Neural progenitor cell (in vitro differentiated cells): ENCODE data around the gene ZNF408. TPM values are rescaled to one million over a fixed set of nuclear protein-coding genes. Genes with fewer than 3 reads are reported as not detected.

ENCODE experiments used
- DNase-seq: peaks from one replicate; pipeline ENCODE4 v3.0.0-alpha.2; 2016; ENCODE audit warnings: low spot score
- H2AFZ ChIP-seq: fragments of 200-600 bp; sonication (generic); replicated peaks from 2 replicates; pipeline ENCODE4 v1.6.1; 2016; ENCODE audit warnings: antibody characterized with exemption
- H3F3A ChIP-seq: fragments of 200-600 bp; sonication (generic); 2 replicates; pipeline ENCODE4 v1.6.1; 2016; ENCODE audit warnings: antibody characterized with exemption, low read depth
- H3K27ac ChIP-seq: fragments of 200-600 bp; sonication (generic); 2 replicates; pipeline ENCODE4 v1.5.1; 2016; ENCODE audit warnings: mild to moderate bottlenecking
- H3K27me3 ChIP-seq: fragments of 200-600 bp; sonication (generic); 2 replicates; pipeline ENCODE4 v1.6.1; 2016; ENCODE audit warnings: mild to moderate bottlenecking, moderate library complexity
- H3K36me3 ChIP-seq: fragments of 200-600 bp; sonication (generic); 2 replicates; pipeline ENCODE4 v1.5.1; 2016
- H3K4me1 ChIP-seq: fragments of 200-600 bp; sonication (generic); 2 replicates; pipeline ENCODE4 v1.6.1; 2016; ENCODE audit warnings: mixed run types
- H3K4me2 ChIP-seq: fragments of 200-600 bp; sonication (generic); 2 replicates; pipeline ENCODE4 v1.6.1; 2016
- H3K4me3 ChIP-seq: fragments of 200-600 bp; sonication (generic); 2 replicates; pipeline ENCODE4 v1.5.1; 2016
- H3K79me2 ChIP-seq: fragments of 200-600 bp; sonication (generic); 2 replicates; pipeline ENCODE4 v1.6.1; 2016; ENCODE audit warnings: low read depth
- H3K9ac ChIP-seq: fragments of 200-600 bp; sonication (generic); 2 replicates; pipeline ENCODE4 v1.6.1; 2016
- H3K9me3 ChIP-seq: fragments of 200-600 bp; sonication (generic); 2 replicates; pipeline ENCODE4 v1.5.1; 2016; ENCODE audit warnings: low read depth
- H4K20me1 ChIP-seq: fragments of 200-600 bp; sonication (generic); 2 replicates; pipeline ENCODE4 v1.6.1; 2016; ENCODE audit warnings: low read depth
- H3K27ac Mint-ChIP-seq: 3 replicates; pipeline ENCODE4 v1.8.0; 2021; ENCODE audit warnings: mixed read lengths
- H3K27me3 Mint-ChIP-seq: 2 replicates; pipeline ENCODE4 v1.8.0; 2022; ENCODE audit warnings: low read depth, mild to moderate bottlenecking, inconsistent platforms, moderate library complexity, mixed read lengths; ENCODE audit not compliant: insufficient read depth
- H3K36me3 Mint-ChIP-seq: 3 replicates; pipeline ENCODE4 v1.8.0; 2021; ENCODE audit warnings: mixed read lengths
- H3K4me1 Mint-ChIP-seq: 3 replicates; pipeline ENCODE4 v1.8.0; 2021; ENCODE audit warnings: mixed read lengths
- H3K4me3 Mint-ChIP-seq: 3 replicates; pipeline ENCODE4 v1.8.0; 2021; ENCODE audit warnings: mild to moderate bottlenecking, moderate library complexity, mixed read lengths
- H3K9me3 Mint-ChIP-seq: 3 replicates; pipeline ENCODE4 v1.8.0; 2020; ENCODE audit warnings: mixed read lengths
- EZH2 ChIP-seq: fragments of 200-600 bp; sonication (generic); IDR thresholded peaks from 2 replicates; pipeline ENCODE4 v1.6.1; 2017; ENCODE audit warnings: antibody characterized with exemption, mild to moderate bottlenecking, moderate library complexity
- EZH2phosphoT487 ChIP-seq: fragments of 200-600 bp; sonication (generic); IDR thresholded peaks from 2 replicates; pipeline ENCODE4 v1.6.1; 2017; ENCODE audit warnings: antibody characterized with exemption
- total RNA-seq: library from RNA; depleted of rRNA; stranded (reverse); fragments of >200 nt; gene quantifications from 2 replicates; pipeline ENCODE4 v1.2.3, GENCODE V29; 2015; ENCODE audit warnings: low replicate concordance
- TF ChIP-seq, protein P1 (sequence below): fragments of 200-600 bp; sonication (generic); IDR thresholded peaks from 2 replicates; pipeline ENCODE4 v1.5.1; 2017; ENCODE audit warnings: antibody characterized with exemption, mild to moderate bottlenecking

The ZNF408 gene
- total RNA-seq, 1 donor from 2014 or later: 2.8 TPM

DNA sequence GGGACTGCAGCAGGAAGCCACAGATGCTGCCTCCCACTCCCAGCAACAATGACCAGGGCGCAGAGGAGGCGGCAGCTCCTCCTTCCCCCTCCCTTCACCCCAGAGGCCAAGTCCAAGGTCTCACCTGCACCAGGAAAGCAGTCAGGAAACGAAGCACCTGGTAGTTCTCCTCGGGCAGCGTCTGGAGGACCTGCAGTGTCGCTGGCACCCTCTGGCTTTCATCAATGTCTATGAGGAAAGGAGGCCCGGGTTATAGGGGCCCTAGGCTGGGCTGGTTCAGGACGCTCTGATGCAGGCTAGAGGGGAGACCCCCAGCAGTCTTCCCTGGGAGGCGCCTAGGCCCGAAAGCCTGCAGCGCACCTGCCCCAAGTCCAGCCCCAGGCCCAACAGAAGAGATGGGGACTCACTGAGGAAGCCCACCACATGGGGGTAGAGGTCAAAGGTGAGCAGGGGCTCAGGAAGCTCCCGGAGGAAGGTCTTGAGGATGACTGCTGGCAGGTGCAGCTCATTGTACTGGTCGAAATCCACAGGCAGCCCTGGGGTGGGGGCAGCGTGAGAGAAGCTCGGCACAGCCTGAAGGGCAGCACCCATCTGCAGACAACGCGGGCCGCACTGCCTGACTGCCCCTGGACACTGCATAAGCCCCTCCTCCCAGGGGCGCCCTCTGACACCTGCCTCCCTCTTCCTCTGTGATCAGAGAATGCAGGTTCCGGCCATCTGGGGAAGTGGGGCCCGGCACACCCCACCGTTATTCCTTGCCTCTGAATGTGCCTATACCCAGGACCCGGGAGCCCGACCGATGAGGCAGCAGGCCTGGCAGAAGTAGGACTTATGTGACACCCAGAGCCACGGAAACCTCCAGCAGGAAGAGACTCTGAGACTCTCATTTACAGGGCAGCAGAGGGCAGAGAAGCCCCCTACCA, 21.3 kb upstream of the ZNF408 start:
- no peak overlapping the region for H3K4me3 Mint-ChIP-seq
- no peaks in the 10 kb centered on the region for H3K9me3 Mint-ChIP-seq
- H3K27ac Mint-ChIP-seq: no peak overlapping the region
- peaks cover 3% of the 10 kb centered on the region for H3K27me3 Mint-ChIP-seq
- H3K4me1 ChIP-seq: peaks cover 6% of the 10 kb centered on the region
- peaks cover 5% of the 10 kb centered on the region for H3K4me1 Mint-ChIP-seq
- peaks cover 8% of the 10 kb centered on the region for H3F3A ChIP-seq
- no peaks in the 10 kb centered on the region for H3K9me3 ChIP-seq
- no peaks in the 10 kb centered on the region for H3K36me3 ChIP-seq
- H3K36me3 Mint-ChIP-seq: peaks cover 4% of the 10 kb centered on the region
- no peak overlapping the region for H3K4me2 ChIP-seq
- H2AFZ ChIP-seq: no peak overlapping the region
- no peaks in the 10 kb centered on the region for H4K20me1 ChIP-seq
- no peaks in the 10 kb centered on the region for H3K79me2 ChIP-seq
- no peak overlapping the region for H3K4me3 ChIP-seq
- no peak for DNase-seq
- TF ChIP-seq EZH2phosphoT487 (no peak), EZH2 (no peak)
- TF ChIP-seq, protein P1, sequence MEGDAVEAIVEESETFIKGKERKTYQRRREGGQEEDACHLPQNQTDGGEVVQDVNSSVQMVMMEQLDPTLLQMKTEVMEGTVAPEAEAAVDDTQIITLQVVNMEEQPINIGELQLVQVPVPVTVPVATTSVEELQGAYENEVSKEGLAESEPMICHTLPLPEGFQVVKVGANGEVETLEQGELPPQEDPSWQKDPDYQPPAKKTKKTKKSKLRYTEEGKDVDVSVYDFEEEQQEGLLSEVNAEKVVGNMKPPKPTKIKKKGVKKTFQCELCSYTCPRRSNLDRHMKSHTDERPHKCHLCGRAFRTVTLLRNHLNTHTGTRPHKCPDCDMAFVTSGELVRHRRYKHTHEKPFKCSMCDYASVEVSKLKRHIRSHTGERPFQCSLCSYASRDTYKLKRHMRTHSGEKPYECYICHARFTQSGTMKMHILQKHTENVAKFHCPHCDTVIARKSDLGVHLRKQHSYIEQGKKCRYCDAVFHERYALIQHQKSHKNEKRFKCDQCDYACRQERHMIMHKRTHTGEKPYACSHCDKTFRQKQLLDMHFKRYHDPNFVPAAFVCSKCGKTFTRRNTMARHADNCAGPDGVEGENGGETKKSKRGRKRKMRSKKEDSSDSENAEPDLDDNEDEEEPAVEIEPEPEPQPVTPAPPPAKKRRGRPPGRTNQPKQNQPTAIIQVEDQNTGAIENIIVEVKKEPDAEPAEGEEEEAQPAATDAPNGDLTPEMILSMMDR: no peak
- no peak overlapping the region for H3K9ac ChIP-seq
- no peak overlapping the region for H3K27ac ChIP-seq
- no peaks in the 10 kb centered on the region for H3K27me3 ChIP-seq

DNA sequence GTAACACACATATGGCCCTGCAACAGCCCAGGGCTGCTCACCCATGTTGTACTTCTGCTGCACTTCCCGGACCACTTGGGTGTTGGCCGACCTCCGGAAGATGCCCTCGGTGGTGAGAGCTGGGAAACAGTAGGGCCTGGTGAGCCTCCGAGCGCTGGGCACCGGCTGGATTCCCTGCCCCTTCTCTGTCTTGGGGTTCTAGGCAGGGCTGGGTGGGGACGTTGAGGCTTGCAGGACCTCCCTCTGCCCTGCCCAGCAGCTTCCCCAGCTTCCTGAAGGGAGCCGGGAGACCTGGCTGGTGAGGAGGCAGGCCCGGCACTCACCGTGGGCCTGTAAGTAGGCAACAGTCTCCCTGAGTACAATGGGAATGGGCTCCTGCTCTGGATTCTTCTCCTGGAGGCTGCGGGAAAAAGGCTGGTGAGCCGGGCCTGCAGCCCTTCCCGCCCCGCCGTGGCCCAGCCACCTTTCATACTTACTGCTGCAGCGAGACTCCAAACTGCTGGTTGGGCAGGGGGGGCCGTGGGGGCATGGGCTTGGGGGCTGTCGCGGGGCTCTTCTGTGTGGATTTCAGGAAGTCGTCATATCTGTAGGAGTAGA, 20.6 kb upstream of the ZNF408 start:
- H3K4me1 Mint-ChIP-seq: no peaks in the 10 kb centered on the region
- TF ChIP-seq EZH2phosphoT487 (no peak), EZH2 (no peak)
- TF ChIP-seq, protein P1: no peak
- H3K27ac Mint-ChIP-seq: no peak overlapping the region
- Histone ChIP-seq H3K79me2 (no peaks in the 10 kb centered on the region), H4K20me1 (no peaks in the 10 kb centered on the region), H3K4me2 (no peak overlapping the region), H3K27me3 (no peaks in the 10 kb centered on the region), H3K4me1 (no peaks in the 10 kb centered on the region), H3K4me3 (no peak overlapping the region), H3K36me3 (no peaks in the 10 kb centered on the region), H3K27ac (no peak overlapping the region), H3K9ac (no peak overlapping the region), H3F3A (peaks cover 5% of the 10 kb centered on the region), H3K9me3 (no peaks in the 10 kb centered on the region), H2AFZ (no peak overlapping the region)
- no peaks in the 10 kb centered on the region for H3K9me3 Mint-ChIP-seq
- H3K36me3 Mint-ChIP-seq: peaks cover 4% of the 10 kb centered on the region
- DNase-seq: no peak
- H3K4me3 Mint-ChIP-seq: no peak overlapping the region
- H3K27me3 Mint-ChIP-seq: peaks cover 3% of the 10 kb centered on the region

DNA sequence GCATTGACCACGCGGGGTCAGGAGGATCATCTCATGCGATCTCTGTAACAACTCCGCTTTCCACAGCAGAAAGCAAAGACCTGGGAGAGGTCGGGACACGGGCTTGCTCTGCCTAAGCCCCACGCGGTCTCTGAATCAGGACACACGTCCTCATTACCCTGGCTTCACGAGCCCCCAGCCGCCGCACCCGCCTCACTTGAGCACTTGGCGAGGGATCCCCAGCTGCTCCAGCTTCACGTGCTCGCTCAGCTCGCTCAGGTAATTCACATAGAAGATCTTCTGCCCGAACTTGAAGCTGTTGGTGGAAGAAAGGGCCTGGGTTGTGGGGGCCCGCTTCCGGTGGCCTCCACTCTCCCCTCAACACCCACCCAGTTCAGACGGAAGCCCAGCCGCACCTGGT, 20.0 kb upstream of the ZNF408 start:
- Histone ChIP-seq H3K4me1 (no peaks in the 10 kb centered on the region), H3K27me3 (no peaks in the 10 kb centered on the region), H3K36me3 (no peaks in the 10 kb centered on the region), H4K20me1 (no peaks in the 10 kb centered on the region), H3K79me2 (no peaks in the 10 kb centered on the region), H3K4me3 (no peak overlapping the region), H3K9ac (no peak overlapping the region), H3K27ac (no peak overlapping the region), H3K4me2 (no peak overlapping the region), H3K9me3 (no peaks in the 10 kb centered on the region), H3F3A (no peaks in the 10 kb centered on the region), H2AFZ (no peak overlapping the region)
- peaks cover 3% of the 10 kb centered on the region for H3K27me3 Mint-ChIP-seq
- H3K4me1 Mint-ChIP-seq: no peaks in the 10 kb centered on the region
- DNase-seq: no peak
- TF ChIP-seq, protein P1: no peak
- no peak for TF ChIP-seq EZH2
- no peak for TF ChIP-seq EZH2phosphoT487
- no peaks in the 10 kb centered on the region for H3K9me3 Mint-ChIP-seq
- H3K4me3 Mint-ChIP-seq: no peak overlapping the region
- no peak overlapping the region for H3K27ac Mint-ChIP-seq
- H3K36me3 Mint-ChIP-seq: peaks cover 4% of the 10 kb centered on the region
